Heart left ventricle (tissue), 16 donors: ENCODE results near the gene TRAFD1. TPM values are rescaled to one million over a fixed set of nuclear protein-coding genes. Genes with fewer than 3 reads are reported as not detected.
A peak's percentile ranks its signal among the peaks of the same experiment; 100 is the strongest.

ENCODE experiments used
- ATAC-seq, 4 donors: fragments of 200-7000 bp; cut with Tn5 transposase; one replicate each; pipeline ENCODE4 v1.9.1; 2020 to 2022; ENCODE audit warnings: moderate library complexity in 4 of 4, mild to moderate bottlenecking in 3 of 4, moderate number of reproducible peaks in 1 of 4
- DNase-seq, 5 donors: peaks; one replicate each; pipeline ENCODE4 v3.0.0-alpha.2; 2020
- H3K27ac ChIP-seq, 12 donors: fragments of 200-600 bp; sonication (generic) in 4 of 12; one replicate each; pipeline versions ENCODE4 v1.5.0 to v1.8.0; 2016 to 2022; ENCODE audit warnings: mild to moderate bottlenecking in 2 of 12
- H3K27me3 ChIP-seq, 9 donors: fragments of 200-600 bp; sonication (generic) in 2 of 9; one replicate each; pipeline versions ENCODE4 v1.5.1 to v1.8.0; 2016 to 2022; ENCODE audit warnings: mild to moderate bottlenecking in 3 of 9
- H3K36me3 ChIP-seq, 9 donors: fragments of 200-600 bp; sonication (generic) in 2 of 9; one replicate each; pipeline versions ENCODE4 v1.5.0 to v1.8.0; 2018 to 2022; ENCODE audit warnings: mild to moderate bottlenecking in 2 of 9
- H3K4me1 ChIP-seq, 12 donors: fragments of 200-600 bp; sonication (generic) in 4 of 12; one replicate each; pipeline versions ENCODE4 v1.5.0 to v1.8.0; 2016 to 2022; ENCODE audit warnings: mild to moderate bottlenecking in 3 of 12
- H3K4me3 ChIP-seq, 12 donors: fragments of 200-600 bp; sonication (generic) in 4 of 12; one replicate each; pipeline versions ENCODE4 v1.5.0 to v1.8.0; 2017 to 2022; ENCODE audit warnings: mild to moderate bottlenecking in 9 of 12, moderate library complexity in 4 of 12
- H3K9me3 ChIP-seq, 12 donors: fragments of 200-600 bp; sonication (generic) in 4 of 12; one replicate each; pipeline versions ENCODE4 v1.5.0 to v1.8.0; 2016 to 2022; ENCODE audit warnings: mild to moderate bottlenecking in 1 of 12
- POLR2A ChIP-seq, 2 donors: fragments of 450-650 bp; IDR thresholded peaks; one replicate each; pipeline ENCODE4 v1.6.1; 2017; ENCODE audit warnings: antibody characterized with exemption in 2 of 2, mild to moderate bottlenecking in 2 of 2, moderate library complexity in 2 of 2
- WGBS, 4 donors: extraction: QIAGEN DNeasy Blood & Tissue Kit in 2 of 4; methylation state at CpG; one replicate each; pipeline versions ENCODE4 v1.1.5 to v1.1.7; 2013 to 2018; 5-methylcytosine and 5-hydroxymethylcytosine counted together
- intact Hi-C, 10 donors: fragments of 100-400 bp; cut with DNase I; formaldehyde crosslinking; loops; one replicate each; pipeline versions ENCODE4 v1.11.1 to v1.14.2; 2022
- polyA plus RNA-seq, 2 donors: library from polyadenylated mRNA; stranded (reverse); fragments of 200-250 nt; gene quantifications; one replicate each; pipeline ENCODE4 v1.2.3, GENCODE V29; 2013
- total RNA-seq, 9 donors: library from RNA; depleted of rRNA in 2 of 9; stranded (reverse); fragments of >200 nt in 2 of 9; fragmentation: NEBNext Ultra II Directional in 3 of 9; extraction: Animal tissue kit (Norgen Biotek cat#: 25700) in 3 of 9; gene quantifications; one replicate each; pipeline versions ENCODE4 v1.1.0 to v1.2.4, GENCODE V29; 2016 to 2023
- TF ChIP-seq, protein P1 (sequence below), 12 donors: fragments of 200-600 bp; sonication (generic) in 4 of 12; IDR thresholded peaks; one replicate each; pipeline versions ENCODE4 v1.5.0 to v1.8.0; 2018 to 2022; ENCODE audit warnings: antibody characterized with exemption in 12 of 12, mild to moderate bottlenecking in 5 of 12
- donor health status: ischemic (EF 13 %, LVEDD 7.1; RV severe dilation, severe dysfunction).
- donor health status: healthy with polysubstance abuse.
- donor health status: DM: no; HTN: yes; CAD: no.
- donor health status: DM: no; HTN: no; CAD: no.
- donor health status: ischemic (EF 25% LVEDD 6.9; RV normal size, moderate dysfunction).
- donor health status: ischemic (EF 25% LVEDD 5.7; RV mildly dilated, moderate dysfunction).
- donor health status: healthy.
- donor health status: DM: yes; HTN: yes; CAD: no.
- donor health status: ischemic (EF 35%, LVEDD 5.7; RV mildly dilated, moderate dysfunction).
- donor health status: nonischemic (EF 11% LVEDD 7.7; RV severe dilation, severe dysfunction).
- donor health status: DM: yes; HTN: yes; CAD: no.
- donor health status: PGD.
- donor health status: ischemic (EF 29% LVEDD 5.4; RV normal size, mild dysfunction).
- donor health status: nonischemic (EF 23%, LVEDD 6.1; RV moderate dilation, normal function).

TRAFD1 gene
- total and polyA plus RNA-seq, 11 donors = 6.7 to 84.7 (median 22.7) TPM

DNA sequence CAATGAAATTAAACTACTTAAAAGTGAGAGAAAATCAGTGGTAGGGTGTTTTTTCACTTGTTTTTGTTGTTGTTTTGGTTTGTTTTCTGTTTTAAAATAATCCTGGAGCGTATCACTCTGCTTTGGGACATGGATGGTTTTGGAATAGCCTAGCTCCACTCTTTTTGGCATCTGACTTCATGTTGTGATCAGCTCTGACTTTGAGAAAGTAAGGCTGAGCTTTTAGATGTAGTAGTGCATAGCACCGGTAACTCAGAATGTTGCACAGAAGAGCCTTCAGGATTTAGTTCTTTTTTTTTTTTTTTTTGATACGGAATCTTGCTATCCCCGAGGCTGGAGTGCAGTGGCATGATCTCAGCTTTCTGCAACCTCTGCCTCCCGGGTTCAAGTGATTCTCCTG, 8.1 kb downstream of the TRAFD1 start:
- no peak for TF ChIP-seq POLR2A (IDR thresholded peaks at IDR 0.05)
- TF ChIP-seq, protein P1, sequence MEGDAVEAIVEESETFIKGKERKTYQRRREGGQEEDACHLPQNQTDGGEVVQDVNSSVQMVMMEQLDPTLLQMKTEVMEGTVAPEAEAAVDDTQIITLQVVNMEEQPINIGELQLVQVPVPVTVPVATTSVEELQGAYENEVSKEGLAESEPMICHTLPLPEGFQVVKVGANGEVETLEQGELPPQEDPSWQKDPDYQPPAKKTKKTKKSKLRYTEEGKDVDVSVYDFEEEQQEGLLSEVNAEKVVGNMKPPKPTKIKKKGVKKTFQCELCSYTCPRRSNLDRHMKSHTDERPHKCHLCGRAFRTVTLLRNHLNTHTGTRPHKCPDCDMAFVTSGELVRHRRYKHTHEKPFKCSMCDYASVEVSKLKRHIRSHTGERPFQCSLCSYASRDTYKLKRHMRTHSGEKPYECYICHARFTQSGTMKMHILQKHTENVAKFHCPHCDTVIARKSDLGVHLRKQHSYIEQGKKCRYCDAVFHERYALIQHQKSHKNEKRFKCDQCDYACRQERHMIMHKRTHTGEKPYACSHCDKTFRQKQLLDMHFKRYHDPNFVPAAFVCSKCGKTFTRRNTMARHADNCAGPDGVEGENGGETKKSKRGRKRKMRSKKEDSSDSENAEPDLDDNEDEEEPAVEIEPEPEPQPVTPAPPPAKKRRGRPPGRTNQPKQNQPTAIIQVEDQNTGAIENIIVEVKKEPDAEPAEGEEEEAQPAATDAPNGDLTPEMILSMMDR (IDR thresholded peaks at IDR 0.05) = no peak
- no peak for DNase-seq
- Histone ChIP-seq H3K4me1 (peaks cover 2 to 51% (median 35%) of the 10 kb centered on the region in 12 donors), H3K27ac (peak overlapping the region in 4 of 12 donors; percentile 9 to 47 (median 30)), H3K36me3 (peaks cover 0 to 69% (median 46%) of the 10 kb centered on the region in 9 donors), H3K27me3 (no peaks in the 10 kb centered on the region), H3K9me3 (no peaks in the 10 kb centered on the region), H3K4me3 (no peak overlapping the region)
- peak in 3 of 4 donors; percentile 23 to 59 (median 51) for ATAC-seq
- intact Hi-C loops = no loop called here
- WGBS, 4 donors = 88 to 95% (median 91%) methylated on average over 5 of the region's 5 CpGs

GRCh38 chr12:112134731-112135130, 9.4 kb downstream of the TRAFD1 start:
- intact Hi-C loops = no loop called here
- ATAC-seq (no peak), DNase-seq (no peak)
- H3K27ac ChIP-seq = no peak overlapping the region
- no peak overlapping the region for H3K4me3 ChIP-seq
- peaks cover 0 to 82% (median 59%) of the 10 kb centered on the region in 9 donors for H3K36me3 ChIP-seq
- no peak for TF ChIP-seq POLR2A (IDR thresholded peaks at IDR 0.05)
- no peaks in the 10 kb centered on the region for H3K27me3 ChIP-seq
- H3K4me1 ChIP-seq = peaks cover 0 to 38% (median 26%) of the 10 kb centered on the region in 12 donors
- WGBS, 4 donors = 91 to 96% (median 92%) methylated on average over 3 of the region's 3 CpGs
- H3K9me3 ChIP-seq = no peaks in the 10 kb centered on the region

GRCh38 chr12:112140728-112141127, 15.4 kb downstream of the TRAFD1 start:
- H3K27me3 ChIP-seq = no peaks in the 10 kb centered on the region
- no peaks in the 10 kb centered on the region for H3K4me1 ChIP-seq
- TF ChIP-seq, protein P1 (IDR thresholded peaks at IDR 0.05) = no peak
- TF ChIP-seq POLR2A (IDR thresholded peaks at IDR 0.05) = no peak
- H3K27ac ChIP-seq = peak overlapping the region in 1 of 12 donors; percentile 21
- peaks cover 0 to 100% (median 100%) of the 10 kb centered on the region in 9 donors for H3K36me3 ChIP-seq
- no peaks in the 10 kb centered on the region for H3K9me3 ChIP-seq
- intact Hi-C loops = no loop called here
- no peak for DNase-seq
- ATAC-seq = no peak
- WGBS, 4 donors = 88 to 92% (median 91%) methylated on average over 5 of the region's 5 CpGs
- no peak overlapping the region for H3K4me3 ChIP-seq

DNA sequence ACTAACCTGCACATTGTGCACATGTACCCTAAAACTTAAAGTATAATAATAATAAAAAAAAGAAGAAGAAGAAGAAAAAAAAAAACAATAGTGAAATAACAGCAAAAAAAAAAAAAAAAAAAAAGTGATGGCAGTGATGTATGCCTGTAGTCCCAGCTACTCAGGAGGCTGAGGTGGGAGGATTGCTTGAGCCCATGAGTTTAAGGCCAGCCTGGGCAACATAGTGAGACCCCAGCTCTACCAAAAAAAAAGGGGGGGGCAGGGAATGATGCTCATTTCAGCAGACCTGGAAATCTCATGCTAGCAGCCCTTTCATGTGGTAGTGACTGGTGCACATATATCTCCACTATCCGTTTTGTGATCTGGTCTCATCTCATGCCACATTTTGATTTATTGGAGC, 20.8 kb downstream of the TRAFD1 start:
- no peak for DNase-seq
- H3K4me1 ChIP-seq = peaks cover 0 to 9% (median 0%) of the 10 kb centered on the region in 12 donors
- 92 to 96% (median 94%) methylated on average over 1 of the region's 1 CpG for WGBS, 4 donors
- TF ChIP-seq, protein P1 (IDR thresholded peaks at IDR 0.05) = no peak
- no peak for TF ChIP-seq POLR2A (IDR thresholded peaks at IDR 0.05)
- H3K4me3 ChIP-seq = no peak overlapping the region
- no peak for ATAC-seq
- H3K36me3 ChIP-seq = peaks cover 6 to 100% (median 97%) of the 10 kb centered on the region in 9 donors
- no peak overlapping the region for H3K27ac ChIP-seq
- intact Hi-C loops = no loop called here
- no peaks in the 10 kb centered on the region for H3K27me3 ChIP-seq
- H3K9me3 ChIP-seq = no peaks in the 10 kb centered on the region

- ATAC-seq (no peak), DNase-seq (no peak)
- H3K4me1 ChIP-seq = peaks cover 0 to 9% (median 0%) of the 10 kb centered on the region in 12 donors
- peaks cover 6 to 100% (median 97%) of the 10 kb centered on the region in 9 donors for H3K36me3 ChIP-seq
- TF ChIP-seq, protein P1 (IDR thresholded peaks at IDR 0.05) = no peak
- TF ChIP-seq POLR2A (IDR thresholded peaks at IDR 0.05) = no peak
- H3K9me3 ChIP-seq = no peaks in the 10 kb centered on the region
- WGBS, 4 donors = 71 to 77% (median 73%) methylated on average over 3 of the region's 3 CpGs
- intact Hi-C loops = no loop called here
- H3K27ac ChIP-seq = no peak overlapping the region
- no peak overlapping the region for H3K4me3 ChIP-seq
- no peaks in the 10 kb centered on the region for H3K27me3 ChIP-seq
Measured at GRCh38 chr12:112148031-112148513, 22.7 kb downstream of the TRAFD1 start.
